HepG2 (cell line): ENCODE results near the gene JTB. TPM values are rescaled to one million over a fixed set of nuclear protein-coding genes. Genes with fewer than 3 reads are reported as not detected.

ENCODE experiments used
- ARID4A ChIP-seq: sonication (generic); formaldehyde crosslinking; IDR thresholded peaks from 2 replicates; pipeline ENCODE4 v1.5.0; 2020; ENCODE audit warnings: mild to moderate bottlenecking, missing genetic modification reagents, borderline replicate concordance
- BRF2 ChIP-seq: sonication (generic); formaldehyde crosslinking; IDR thresholded peaks from 2 replicates; pipeline ENCODE4 v1.8.1; 2022; ENCODE audit warnings: mild to moderate bottlenecking, missing genetic modification reagents
- HOXA5 ChIP-seq: sonication (generic); formaldehyde crosslinking; IDR thresholded peaks from 2 replicates; pipeline ENCODE4 v1.4.0; 2020; ENCODE audit warnings: missing genetic modification reagents
- MAFG ChIP-seq: sonication (generic); formaldehyde crosslinking; IDR thresholded peaks from 2 replicates; pipeline ENCODE4 v1.5.1; 2020; ENCODE audit warnings: mild to moderate bottlenecking, missing genetic modification reagents
- TBL1XR1 ChIP-seq: fragments of 150-350 bp; IDR thresholded peaks from 2 replicates; pipeline ENCODE4 v1.6.1; 2014; ENCODE audit warnings: borderline replicate concordance, low read length; ENCODE audit not compliant: partially characterized antibody
- ZNF558 ChIP-seq: sonication (generic); formaldehyde crosslinking; IDR thresholded peaks from 2 replicates; pipeline ENCODE4 v1.9.0; 2022; ENCODE audit warnings: mild to moderate bottlenecking, missing genetic modification reagents, borderline replicate concordance
- ZSCAN31 ChIP-seq: sonication (generic); formaldehyde crosslinking; IDR thresholded peaks from 2 replicates; pipeline ENCODE4 v1.5.0; 2020; ENCODE audit warnings: low read depth, mild to moderate bottlenecking, missing genetic modification reagents
- polyA plus RNA-seq, 8 experiments: library from polyadenylated mRNA; depleted of rRNA in 3 of 8; stranded (reverse) in 7 of 8; unstranded in 1 of 8; fragments of >200 nt; fragmentation: Illumina TruSeq in 4 of 8; extraction: Trizol in 4 of 8; gene quantifications; 2 replicates each; pipeline versions ENCODE4 v1.2.1 to v1.2.3, GENCODE V29; 2011 to 2016; ENCODE audit warnings: low read depth in 4 of 8, missing spikeins in 1 of 8, mixed read lengths in 1 of 8; ENCODE audit not compliant: insufficient read depth in 1 of 8
- total RNA-seq, 5 experiments: library from RNA; depleted of rRNA; stranded (reverse); fragments of >200 nt; fragmentation: Illumina TruSeq; extraction: Trizol; gene quantifications; 2 replicates each; pipeline ENCODE4 v1.2.3, GENCODE V29; 2016; ENCODE audit warnings: low read depth in 1 of 5
- TF ChIP-seq, protein P1 (sequence below): sonication (generic); formaldehyde crosslinking; IDR thresholded peaks from 2 replicates; pipeline ENCODE4 v1.4.0; 2020; ENCODE audit warnings: missing genetic modification reagents
- TF ChIP-seq, protein P2 (sequence below), 2 experiments: sonication (generic) in 1 of 2; formaldehyde crosslinking in 1 of 2; IDR thresholded peaks; 2 replicates each; pipeline versions ENCODE4 v1.5.1 to v1.6.1; 2011 to 2020; ENCODE audit warnings: borderline replicate concordance in 1 of 2, low read depth in 1 of 2, low read length in 1 of 2, mild to moderate bottlenecking in 1 of 2, missing genetic modification reagents in 1 of 2, moderate library complexity in 1 of 2
- TF ChIP-seq, protein P3 (sequence below): sonication (generic); formaldehyde crosslinking; IDR thresholded peaks from 2 replicates; pipeline ENCODE4 v1.5.0; 2020; ENCODE audit warnings: mild to moderate bottlenecking, missing genetic modification reagents, borderline replicate concordance
- TF ChIP-seq, protein P4 (sequence below): sonication (generic); formaldehyde crosslinking; conservative IDR thresholded peaks from 2 replicates; pipeline ENCODE4 v1.8.0; 2022; ENCODE audit warnings: low read depth, missing genetic modification reagents

JTB gene
- total and polyA plus RNA-seq, 2 of the 13 experiments (the other 11 are each of a cell fraction or from before 2014, with no cell fraction given), result 96.7 to 99.2 TPM

DNA sequence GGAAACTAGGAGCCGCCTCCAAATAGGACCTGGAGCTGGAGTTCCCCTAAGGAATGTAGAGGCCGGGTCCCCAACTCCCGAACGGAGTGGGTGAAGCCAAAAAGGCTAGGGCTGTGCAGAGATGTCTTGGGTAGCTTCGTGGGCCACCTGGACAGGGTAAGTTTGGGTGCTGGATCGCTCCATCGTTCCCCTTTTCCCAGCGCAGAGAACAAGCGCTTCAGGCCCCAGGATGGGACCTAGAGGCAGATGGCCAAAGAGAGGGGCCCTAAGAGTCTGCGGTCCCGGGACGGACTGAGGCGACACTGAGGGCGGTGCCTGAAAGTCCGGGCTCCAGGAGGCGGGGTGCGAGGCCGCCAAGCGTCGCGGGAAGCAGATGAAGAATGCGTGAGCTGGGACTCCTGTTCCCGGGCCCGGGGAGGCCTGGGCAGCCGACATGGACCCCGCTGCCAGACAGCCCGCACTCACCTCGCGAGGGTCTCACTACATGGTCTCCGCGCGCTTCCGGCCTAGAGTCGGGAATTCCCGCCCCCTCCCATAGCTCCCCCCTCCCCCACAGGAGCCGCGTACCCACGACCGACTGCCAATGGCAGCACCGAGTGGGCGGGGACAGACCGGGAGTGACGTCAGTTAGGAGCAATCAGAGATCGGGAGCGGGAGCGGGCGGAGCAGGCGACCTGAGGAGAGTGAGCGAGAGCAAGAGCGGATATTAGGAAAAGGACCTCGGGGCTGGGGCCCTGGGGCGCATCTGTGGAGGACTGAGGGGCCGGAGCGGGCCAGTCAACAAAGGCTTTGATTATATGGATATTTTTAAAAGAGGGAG is 14.2 kb downstream of the JTB start, which contains the start of gene SLC39A1 (continued):
- TF ChIP-seq ARID4A (CRISPR knock-in tag), result peak; percentile 75; the same call in 1 of the 2 replicates
- TF ChIP-seq, protein P1, sequence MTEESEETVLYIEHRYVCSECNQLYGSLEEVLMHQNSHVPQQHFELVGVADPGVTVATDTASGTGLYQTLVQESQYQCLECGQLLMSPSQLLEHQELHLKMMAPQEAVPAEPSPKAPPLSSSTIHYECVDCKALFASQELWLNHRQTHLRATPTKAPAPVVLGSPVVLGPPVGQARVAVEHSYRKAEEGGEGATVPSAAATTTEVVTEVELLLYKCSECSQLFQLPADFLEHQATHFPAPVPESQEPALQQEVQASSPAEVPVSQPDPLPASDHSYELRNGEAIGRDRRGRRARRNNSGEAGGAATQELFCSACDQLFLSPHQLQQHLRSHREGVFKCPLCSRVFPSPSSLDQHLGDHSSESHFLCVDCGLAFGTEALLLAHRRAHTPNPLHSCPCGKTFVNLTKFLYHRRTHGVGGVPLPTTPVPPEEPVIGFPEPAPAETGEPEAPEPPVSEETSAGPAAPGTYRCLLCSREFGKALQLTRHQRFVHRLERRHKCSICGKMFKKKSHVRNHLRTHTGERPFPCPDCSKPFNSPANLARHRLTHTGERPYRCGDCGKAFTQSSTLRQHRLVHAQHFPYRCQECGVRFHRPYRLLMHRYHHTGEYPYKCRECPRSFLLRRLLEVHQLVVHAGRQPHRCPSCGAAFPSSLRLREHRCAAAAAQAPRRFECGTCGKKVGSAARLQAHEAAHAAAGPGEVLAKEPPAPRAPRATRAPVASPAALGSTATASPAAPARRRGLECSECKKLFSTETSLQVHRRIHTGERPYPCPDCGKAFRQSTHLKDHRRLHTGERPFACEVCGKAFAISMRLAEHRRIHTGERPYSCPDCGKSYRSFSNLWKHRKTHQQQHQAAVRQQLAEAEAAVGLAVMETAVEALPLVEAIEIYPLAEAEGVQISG (CRISPR knock-in tag), result peak; percentile 50; the same call in 1 of the 2 replicates
- TF ChIP-seq, protein P2, sequence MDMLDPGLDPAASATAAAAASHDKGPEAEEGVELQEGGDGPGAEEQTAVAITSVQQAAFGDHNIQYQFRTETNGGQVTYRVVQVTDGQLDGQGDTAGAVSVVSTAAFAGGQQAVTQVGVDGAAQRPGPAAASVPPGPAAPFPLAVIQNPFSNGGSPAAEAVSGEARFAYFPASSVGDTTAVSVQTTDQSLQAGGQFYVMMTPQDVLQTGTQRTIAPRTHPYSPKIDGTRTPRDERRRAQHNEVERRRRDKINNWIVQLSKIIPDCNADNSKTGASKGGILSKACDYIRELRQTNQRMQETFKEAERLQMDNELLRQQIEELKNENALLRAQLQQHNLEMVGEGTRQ (IDR thresholded peaks at IDR 0.05; ENCODE audit: low read depth, low read length), result no peak
- TF ChIP-seq, protein P2 (CRISPR knock-in tag; IDR thresholded peaks at IDR 0.05; ENCODE audit: borderline replicate concordance), result no peak; the same call in 1 of the 2 replicates
- TF ChIP-seq BRF2 (CRISPR knock-in tag), result no peak
- peak; percentile 25; the same call in 1 of the 2 replicates for TF ChIP-seq HOXA5 (CRISPR knock-in tag)
- no peak for TF ChIP-seq MAFG (CRISPR knock-in tag)
- TF ChIP-seq ZNF558 (CRISPR knock-in tag), result no peak
- TF ChIP-seq, protein P3, sequence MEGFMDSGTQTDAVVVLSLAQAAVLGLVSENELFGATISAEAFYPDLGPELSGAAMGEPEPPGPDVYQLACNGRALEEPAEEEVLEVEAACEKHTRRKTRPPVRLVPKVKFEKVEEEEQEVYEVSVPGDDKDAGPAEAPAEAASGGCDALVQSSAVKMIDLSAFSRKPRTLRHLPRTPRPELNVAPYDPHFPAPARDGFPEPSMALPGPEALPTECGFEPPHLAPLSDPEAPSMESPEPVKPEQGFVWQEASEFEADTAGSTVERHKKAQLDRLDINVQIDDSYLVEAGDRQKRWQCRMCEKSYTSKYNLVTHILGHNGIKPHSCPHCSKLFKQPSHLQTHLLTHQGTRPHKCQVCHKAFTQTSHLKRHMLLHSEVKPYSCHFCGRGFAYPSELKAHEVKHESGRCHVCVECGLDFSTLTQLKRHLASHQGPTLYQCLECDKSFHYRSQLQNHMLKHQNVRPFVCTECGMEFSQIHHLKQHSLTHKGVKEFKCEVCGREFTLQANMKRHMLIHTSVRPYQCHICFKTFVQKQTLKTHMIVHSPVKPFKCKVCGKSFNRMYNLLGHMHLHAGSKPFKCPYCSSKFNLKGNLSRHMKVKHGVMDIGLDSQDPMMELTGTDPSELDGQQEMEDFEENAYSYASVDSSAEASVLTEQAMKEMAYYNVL (CRISPR knock-in tag), result peak; percentile 5; the same call in 1 of the 2 replicates
- TF ChIP-seq, protein P4, sequence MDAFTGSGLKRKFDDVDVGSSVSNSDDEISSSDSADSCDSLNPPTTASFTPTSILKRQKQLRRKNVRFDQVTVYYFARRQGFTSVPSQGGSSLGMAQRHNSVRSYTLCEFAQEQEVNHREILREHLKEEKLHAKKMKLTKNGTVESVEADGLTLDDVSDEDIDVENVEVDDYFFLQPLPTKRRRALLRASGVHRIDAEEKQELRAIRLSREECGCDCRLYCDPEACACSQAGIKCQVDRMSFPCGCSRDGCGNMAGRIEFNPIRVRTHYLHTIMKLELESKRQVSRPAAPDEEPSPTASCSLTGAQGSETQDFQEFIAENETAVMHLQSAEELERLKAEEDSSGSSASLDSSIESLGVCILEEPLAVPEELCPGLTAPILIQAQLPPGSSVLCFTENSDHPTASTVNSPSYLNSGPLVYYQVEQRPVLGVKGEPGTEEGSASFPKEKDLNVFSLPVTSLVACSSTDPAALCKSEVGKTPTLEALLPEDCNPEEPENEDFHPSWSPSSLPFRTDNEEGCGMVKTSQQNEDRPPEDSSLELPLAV (CRISPR knock-in tag), result no peak
- no peak; the same call in 1 of the 2 replicates for TF ChIP-seq ZSCAN31 (CRISPR knock-in tag)
- no peak for TF ChIP-seq TBL1XR1
